Osteoblast (primary cell): ENCODE data around the gene HOXA3. TPM values are rescaled to one million over a fixed set of nuclear protein-coding genes. Genes with fewer than 3 reads are reported as not detected.

Experiments used
- DNase-seq: peaks from one replicate; pipeline ENCODE4 v3.0.0; 2011; ENCODE audit warnings: low spot score, mixed read lengths; ENCODE audit not compliant: insufficient read length; ENCODE audit errors: missing footprints
- H2AFZ ChIP-seq: 2 replicates; pipeline ENCODE4 v1.6.0; 2011; ENCODE audit warnings: mild to moderate bottlenecking, low read length
- H3K27ac ChIP-seq: 2 replicates; pipeline ENCODE4 v1.5.1; 2011; ENCODE audit warnings: mild to moderate bottlenecking, low read depth, low read length, moderate library complexity
- H3K27me3 ChIP-seq: 2 replicates; pipeline ENCODE4 v1.6.0; 2012; ENCODE audit warnings: mild to moderate bottlenecking, control low read depth, inconsistent platforms, low read length, moderate library complexity; ENCODE audit not compliant: insufficient read depth
- H3K36me3 ChIP-seq: 2 replicates; pipeline ENCODE4 v1.5.1; 2011; ENCODE audit warnings: mild to moderate bottlenecking, low read length, control low read depth, moderate library complexity; ENCODE audit not compliant: insufficient read depth
- H3K4me1 ChIP-seq: 2 replicates; pipeline ENCODE4 v1.5.1; 2011; ENCODE audit warnings: mild to moderate bottlenecking, low read length, control low read depth, moderate library complexity; ENCODE audit not compliant: insufficient read depth
- H3K4me2 ChIP-seq: 2 replicates; pipeline ENCODE4 v1.6.0; 2011; ENCODE audit warnings: mild to moderate bottlenecking, low read length; ENCODE audit not compliant: insufficient read depth
- H3K4me3 ChIP-seq: fragments of 200-600 bp; sonication (generic); 3 replicates; pipeline ENCODE4 v1.5.1; 2012; ENCODE audit warnings: mild to moderate bottlenecking, low read length, inconsistent platforms; ENCODE audit not compliant: insufficient read depth
- H3K79me2 ChIP-seq: 2 replicates; pipeline ENCODE4 v1.6.0; 2012; ENCODE audit warnings: mild to moderate bottlenecking, low read length, control low read depth, inconsistent platforms; ENCODE audit not compliant: insufficient read depth
- H3K9me3 ChIP-seq: 2 replicates; pipeline ENCODE4 v1.5.1; 2011; ENCODE audit warnings: low read depth, low read length, control low read depth
- H4K20me1 ChIP-seq: 2 replicates; pipeline ENCODE4 v1.6.0; 2012; ENCODE audit warnings: mild to moderate bottlenecking, low read length, control low read depth; ENCODE audit not compliant: insufficient read depth
- CTCF ChIP-seq: IDR thresholded peaks from 2 replicates; pipeline ENCODE4 v1.5.1; 2011; ENCODE audit warnings: mild to moderate bottlenecking, low read depth, low read length, moderate library complexity; ENCODE audit errors: extremely low read depth
- total RNA-seq: library from RNA; depleted of rRNA; stranded (reverse); fragments of >200 nt; gene quantifications from 2 replicates; pipeline ENCODE4 v1.2.3, GENCODE V29; 2012

The HOXA3 gene
- total RNA-seq, 1 donor, result 4.0 TPM

GRCh38 chr7:27159266-27160144 lies 7.1 kb upstream of the HOXA3 start:
- Histone ChIP-seq H3K27me3 (no peaks in the 10 kb centered on the region), H3K9me3 (no peaks in the 10 kb centered on the region), H3K27ac (no peak overlapping the region), H4K20me1 (peaks cover 14% of the 10 kb centered on the region), H3K79me2 (peaks cover 60% of the 10 kb centered on the region), H3K36me3 (peaks cover 15% of the 10 kb centered on the region), H2AFZ (peak overlapping the region; percentile 89), H3K4me1 (peaks cover 14% of the 10 kb centered on the region), H3K4me2 (peak overlapping the region; percentile 99), H3K4me3 (peak overlapping the region; percentile 75)
- TF ChIP-seq CTCF, result no peak
- no peak for DNase-seq

- Histone ChIP-seq H3K27ac (no peak overlapping the region), H3K27me3 (no peaks in the 10 kb centered on the region), H3K4me1 (peaks cover 17% of the 10 kb centered on the region), H3K36me3 (peaks cover 10% of the 10 kb centered on the region), H2AFZ (no peak overlapping the region), H3K9me3 (no peaks in the 10 kb centered on the region), H3K79me2 (peaks cover 59% of the 10 kb centered on the region), H3K4me3 (no peak overlapping the region), H3K4me2 (no peak overlapping the region), H4K20me1 (peaks cover 6% of the 10 kb centered on the region)
- DNase-seq, result no peak
- TF ChIP-seq CTCF, result no peak
Measured at GRCh38 chr7:27158436-27159265, 6.3 kb upstream of the HOXA3 start.

- Histone ChIP-seq H4K20me1 (no peaks in the 10 kb centered on the region), H3K4me2 (no peak overlapping the region), H3K4me3 (no peak overlapping the region), H2AFZ (no peak overlapping the region), H3K36me3 (peaks cover 4% of the 10 kb centered on the region), H3K4me1 (peaks cover 25% of the 10 kb centered on the region), H3K79me2 (peaks cover 59% of the 10 kb centered on the region), H3K27ac (no peak overlapping the region), H3K9me3 (no peaks in the 10 kb centered on the region), H3K27me3 (no peaks in the 10 kb centered on the region)
- DNase-seq, result peak; percentile 84
- no peak for TF ChIP-seq CTCF
Measured at GRCh38 chr7:27157702-27158431, 5.5 kb upstream of the HOXA3 start.
